ENCODE results near the gene GRAMD4.

- TF ChIP-seq CTCF (IDR thresholded peaks at IDR 0.05; ENCODE audit: low read depth, low read length, poor library complexity, severe bottlenecking) (no peak), EZH2phosphoT487 (IDR thresholded peaks at IDR 0.05; ENCODE audit: borderline replicate concordance, low read length) (no peak)
Observed at GRCh38 chr22:46664301-46664855, 44.2 kb downstream of the GRAMD4 start.
